Transverse colon (tissue), 4 donors: ENCODE measurements around the gene HYAL3. TPM values are rescaled to one million over a fixed set of nuclear protein-coding genes. Genes with fewer than 3 reads are reported as not detected.

Experiments used
- DNase-seq: peaks from one replicate; pipeline ENCODE4 v3.0.0-alpha.2; 2019
- H3K27ac ChIP-seq, 4 donors: fragments of 200-600 bp; sonication (generic); 2 replicates each; pipeline ENCODE4 v1.5.1; 2016 to 2018; ENCODE audit warnings: inconsistent platforms in 4 of 4
- H3K27me3 ChIP-seq: fragments of 200-600 bp; sonication (generic); 2 replicates; pipeline ENCODE4 v1.5.1; 2017; ENCODE audit warnings: inconsistent platforms
- H3K36me3 ChIP-seq, 4 donors: fragments of 200-600 bp; sonication (generic); 2 replicates each; pipeline ENCODE4 v1.5.1; 2017 to 2019; ENCODE audit warnings: inconsistent platforms in 4 of 4
- H3K4me1 ChIP-seq, 4 donors: fragments of 200-600 bp; sonication (generic); 2 replicates each; pipeline ENCODE4 v1.5.1; 2017 to 2020; ENCODE audit warnings: inconsistent platforms in 4 of 4
- H3K4me3 ChIP-seq, 4 donors: fragments of 200-600 bp; sonication (generic); 1 replicate in 1 of 4; 2 replicates in 3 of 4; pipeline versions ENCODE4 v1.5.1 to v1.6.1; 2017 to 2019; ENCODE audit warnings: inconsistent platforms in 4 of 4
- H3K9me3 ChIP-seq, 2 donors: fragments of 200-600 bp; sonication (generic); 2 replicates each; pipeline ENCODE4 v1.5.1; 2017 to 2019; ENCODE audit warnings: inconsistent platforms in 2 of 2
- CTCF ChIP-seq, 5 experiments: fragments of 200-600 bp in 3 of 5; fragments of 450-650 bp in 2 of 5; sonication (generic) in 3 of 5; IDR thresholded peaks; 1 replicate in 2 of 5; 2 replicates in 3 of 5; pipeline ENCODE4 v1.5.1; 2016 to 2017; ENCODE audit warnings: antibody characterized with exemption in 5 of 5, inconsistent platforms in 3 of 5, mild to moderate bottlenecking in 2 of 5, moderate library complexity in 1 of 5
- EP300 ChIP-seq: sonication (generic); formaldehyde crosslinking; IDR thresholded peaks from one replicate; pipeline ENCODE4 v1.6.1; 2017; ENCODE audit warnings: antibody characterized with exemption, low read depth
- POLR2A ChIP-seq: fragments of 450-650 bp; IDR thresholded peaks from one replicate; pipeline ENCODE4 v1.6.1; 2016; ENCODE audit warnings: antibody characterized with exemption, mild to moderate bottlenecking, moderate library complexity
- POLR2AphosphoS5 ChIP-seq, 3 donors: sonication (generic); formaldehyde crosslinking; IDR thresholded peaks; one replicate each; pipeline ENCODE4 v1.6.1; 2016; ENCODE audit warnings: antibody characterized with exemption in 3 of 3
- WGBS, 2 donors: methylation state at CpG; one replicate each; pipeline ENCODE4 v1.1.5; 2018; ENCODE audit warnings: low coverage in 1 of 2; 5-methylcytosine and 5-hydroxymethylcytosine counted together
- in situ Hi-C, 4 donors: fragments of 200-750 bp; cut with MboI; loops; one replicate each; pipeline versions ENCODE4 v1.15.0 to v1.15.1; 2017; ENCODE audit warnings: low sequenced_read_pairs in 3 of 4, low pct_ligation_motif_present in 1 of 4, low pct_unique_long_range_greater_than_20kb in 1 of 4
- intact Hi-C: fragments of 100-400 bp; cut with DNase I; formaldehyde crosslinking; loops from one replicate; pipeline ENCODE4 v1.15.1; 2023; ENCODE audit warnings: low total_unique reads
- total RNA-seq, 4 donors: library from RNA; depleted of rRNA; stranded (reverse); fragments of >200 nt; gene quantifications; one replicate each; pipeline ENCODE4 v1.1.0, GENCODE V29; 2016

The HYAL3 gene
- total RNA-seq, 4 donors from 2014 or later: 0.79 to 11.2 (median 3.8) TPM

GRCh38 chr3:50278123-50278879 lies 20.9 kb downstream of the HYAL3 start:
- Histone ChIP-seq H3K36me3 (no peaks in the 10 kb centered on the region), H3K4me1 (peaks cover 3 to 15% (median 9%) of the 10 kb centered on the region in 4 donors), H3K27me3 (peaks cover 32% of the 10 kb centered on the region), H3K9me3 (no peaks in the 10 kb centered on the region), H3K4me3 (no peak overlapping the region), H3K27ac (no peak overlapping the region)
- WGBS, 2 donors: 74% methylated on average over 4 of the region's 4 CpGs; no CpG with 5 or more reads in 1 of the 2 donors
- DNase-seq: no peak
- TF ChIP-seq POLR2AphosphoS5 (IDR thresholded peaks at IDR 0.05) (no peak), EP300 (no peak), CTCF (IDR thresholded peaks at IDR 0.05) (no peak), POLR2A (no peak)
- in situ Hi-C loops: no loop called here
- intact Hi-C loops: loop anchor here (10.0 kb wide), 1 partner anchor 154 kb away; no protein-coding TSS in a partner anchor

GRCh38 chr3:50276762-50277101 lies 22.5 kb downstream of the HYAL3 start:
- no peak overlapping the region for H3K27ac ChIP-seq
- no peaks in the 10 kb centered on the region for H3K9me3 ChIP-seq
- H3K4me1 ChIP-seq: peaks cover 7 to 26% (median 14%) of the 10 kb centered on the region in 4 donors
- peaks cover 33% of the 10 kb centered on the region for H3K27me3 ChIP-seq
- TF ChIP-seq EP300: no peak
- WGBS, 2 donors: 87% methylated on average over 17 of the region's 17 CpGs; no CpG with 5 or more reads in 1 of the 2 donors
- no peaks in the 10 kb centered on the region for H3K36me3 ChIP-seq
- intact Hi-C loops: loop anchor here (10.0 kb wide), 1 partner anchor 152 kb away; no protein-coding TSS in a partner anchor
- no peak overlapping the region for H3K4me3 ChIP-seq
- in situ Hi-C loops: no loop called here
- no peak for DNase-seq

GRCh38 chr3:50275996-50276761 lies 23.0 kb downstream of the HYAL3 start:
- WGBS, 2 donors: 67 to 75% methylated on average over 8 to 65 of the region's 79 CpGs
- Histone ChIP-seq H3K4me1 (peaks cover 7 to 29% (median 14%) of the 10 kb centered on the region in 4 donors), H3K4me3 (no peak overlapping the region), H3K27me3 (peaks cover 33% of the 10 kb centered on the region), H3K27ac (no peak overlapping the region), H3K9me3 (no peaks in the 10 kb centered on the region), H3K36me3 (no peaks in the 10 kb centered on the region)
- no peak for DNase-seq
- intact Hi-C loops (loop anchor here (10.0 kb wide), 1 partner anchor 151 kb away; no protein-coding TSS in a partner anchor), in situ Hi-C loops (no loop called here)
- TF ChIP-seq EP300: no peak
- TF ChIP-seq CTCF (IDR thresholded peaks at IDR 0.05): no peak
- no peak for TF ChIP-seq POLR2A
- no peak for TF ChIP-seq POLR2AphosphoS5 (IDR thresholded peaks at IDR 0.05)

- peaks cover 33% of the 10 kb centered on the region for H3K27me3 ChIP-seq
- no peak for DNase-seq
- no peak overlapping the region for H3K27ac ChIP-seq
- no peaks in the 10 kb centered on the region for H3K9me3 ChIP-seq
- intact Hi-C loops (loop anchor here (10.0 kb wide), 1 partner anchor 151 kb away; no protein-coding TSS in a partner anchor), in situ Hi-C loops (no loop called here)
- H3K4me3 ChIP-seq: no peak overlapping the region
- WGBS, 2 donors: 74% methylated on average over 65 of the region's 65 CpGs; no CpG with 5 or more reads in 1 of the 2 donors
- H3K4me1 ChIP-seq: peaks cover 7 to 32% (median 16%) of the 10 kb centered on the region in 4 donors
- no peaks in the 10 kb centered on the region for H3K36me3 ChIP-seq
- TF ChIP-seq EP300: no peak
- TF ChIP-seq POLR2A: no peak
- no peak for TF ChIP-seq POLR2AphosphoS5 (IDR thresholded peaks at IDR 0.05)
- TF ChIP-seq CTCF (IDR thresholded peaks at IDR 0.05): no peak
Observed at GRCh38 chr3:50275141-50275995, 23.8 kb downstream of the HYAL3 start.
